WTC11 (cell line): Measurements from ENCODE around the gene BRS3. TPM values are rescaled to one million over a fixed set of nuclear protein-coding genes. Genes with fewer than 3 reads are reported as not detected.
A peak's percentile ranks its signal among the peaks of the same experiment; 100 is the strongest.

Source experiments
- ATAC-seq: fragments of 200-7000 bp; cut with Tn5 transposase; 2 replicates; pipeline ENCODE4 v1.10.0; 2021; ENCODE audit warnings: mild to moderate bottlenecking, moderate library complexity
- CTCF ChIA-PET: fragments of 300-600 bp; sonication (Branson Sonifier 250); formaldehyde crosslinking; loops from one replicate; lab custom pipeline; 2021; ENCODE audit warnings: antibody characterized with exemption; lab: Charles Lee
- POLR2A ChIA-PET: fragments of 350-600 bp; sonication (Branson Sonifier 250); formaldehyde crosslinking; loops from one replicate; lab custom pipeline; 2021; ENCODE audit warnings: antibody characterized with exemption; lab: Charles Lee
- DNase-seq: peaks from one replicate; pipeline ENCODE4 v3.0.0; 2021; ENCODE audit warnings: low spot score
- H3K27ac Mint-ChIP-seq: 2 replicates; pipeline ENCODE4 v1.8.0; 2021; ENCODE audit warnings: mixed read lengths
- H3K27me3 Mint-ChIP-seq: 2 replicates; pipeline ENCODE4 v1.8.0; 2021; ENCODE audit warnings: low read depth, mild to moderate bottlenecking, moderate library complexity, mixed read lengths
- H3K36me3 Mint-ChIP-seq: 2 replicates; pipeline ENCODE4 v1.8.0; 2021; ENCODE audit warnings: mixed read lengths
- H3K4me1 Mint-ChIP-seq: 2 replicates; pipeline ENCODE4 v1.8.0; 2022; ENCODE audit warnings: mixed read lengths
- H3K4me3 Mint-ChIP-seq: 2 replicates; pipeline ENCODE4 v1.8.0; 2021; ENCODE audit warnings: mild to moderate bottlenecking, moderate library complexity, mixed read lengths
- H3K9me3 Mint-ChIP-seq: 2 replicates; pipeline ENCODE4 v1.8.0; 2021; ENCODE audit warnings: mixed read lengths
- ATF6 ChIP-seq: sonication (generic); formaldehyde crosslinking; IDR thresholded peaks from 2 replicates; pipeline ENCODE4 v1.8.1; 2023; ENCODE audit warnings: mild to moderate bottlenecking, missing genetic modification reagents
- JAZF1 ChIP-seq: fragments of 250-450 bp; sonication (Bioruptor Pico); IDR thresholded peaks from 2 replicates; pipeline ENCODE4 v1.9.0; 2021; ENCODE audit warnings: moderate library complexity, mild to moderate bottlenecking, inconsistent platforms
- JUN ChIP-seq: sonication (generic); formaldehyde crosslinking; IDR thresholded peaks from 2 replicates; pipeline ENCODE4 v1.8.0; 2023; ENCODE audit warnings: mild to moderate bottlenecking, missing genetic modification reagents
- KAT7 ChIP-seq: sonication (generic); formaldehyde crosslinking; IDR thresholded peaks from 2 replicates; pipeline ENCODE4 v1.8.1; 2023; ENCODE audit warnings: missing genetic modification reagents, mild to moderate bottlenecking, borderline replicate concordance
- MYBL2 ChIP-seq: sonication (generic); formaldehyde crosslinking; IDR thresholded peaks from 2 replicates; pipeline ENCODE4 v1.8.1; 2023; ENCODE audit warnings: mild to moderate bottlenecking, moderate library complexity, missing genetic modification reagents
- NFYB ChIP-seq: sonication (generic); formaldehyde crosslinking; conservative IDR thresholded peaks from 2 replicates; pipeline ENCODE4 v1.8.0; 2022; ENCODE audit warnings: low read depth, missing genetic modification reagents
- NR3C1 ChIP-seq: sonication (generic); formaldehyde crosslinking; conservative IDR thresholded peaks from 2 replicates; pipeline ENCODE4 v1.8.1; 2023; ENCODE audit warnings: low read depth, mild to moderate bottlenecking, missing genetic modification reagents
- PRDM15 ChIP-seq: sonication (generic); formaldehyde crosslinking; IDR thresholded peaks from 2 replicates; pipeline ENCODE4 v1.8.0; 2022; ENCODE audit warnings: missing genetic modification reagents
- SMAD3 ChIP-seq: sonication (generic); formaldehyde crosslinking; IDR thresholded peaks from 2 replicates; pipeline ENCODE4 v1.8.0; 2022; ENCODE audit warnings: missing genetic modification reagents, mild to moderate bottlenecking, borderline replicate concordance
- TCF7 ChIP-seq: sonication (generic); formaldehyde crosslinking; IDR thresholded peaks from 2 replicates; pipeline ENCODE4 v1.8.0; 2022; ENCODE audit warnings: mild to moderate bottlenecking, low read depth, missing genetic modification reagents, moderate library complexity
- ZBTB21 ChIP-seq: sonication (generic); formaldehyde crosslinking; IDR thresholded peaks from 2 replicates; pipeline ENCODE4 v1.8.1; 2023; ENCODE audit warnings: mild to moderate bottlenecking, missing genetic modification reagents, borderline replicate concordance
- ZBTB43 ChIP-seq: sonication (generic); formaldehyde crosslinking; IDR thresholded peaks from 2 replicates; pipeline ENCODE4 v1.8.1; 2023; ENCODE audit warnings: mild to moderate bottlenecking, missing genetic modification reagents
- ZNF138 ChIP-seq: sonication (generic); formaldehyde crosslinking; conservative IDR thresholded peaks from 2 replicates; pipeline ENCODE4 v1.8.1; 2022; ENCODE audit warnings: mild to moderate bottlenecking, moderate library complexity, missing genetic modification reagents
- total RNA-seq: library from RNA; stranded (reverse); gene quantifications from 3 replicates; pipeline ENCODE4 v1.2.3, GENCODE V29; 2021
- TF ChIP-seq, protein P1 (sequence below): fragments of 250-450 bp; sonication (Bioruptor Pico); IDR thresholded peaks from 2 replicates; pipeline ENCODE4 v1.9.0; 2021; ENCODE audit warnings: mild to moderate bottlenecking
- TF ChIP-seq, protein P2 (sequence below): sonication (generic); formaldehyde crosslinking; IDR thresholded peaks from 2 replicates; pipeline ENCODE4 v1.8.0; 2022; ENCODE audit warnings: mild to moderate bottlenecking, missing genetic modification reagents
- TF ChIP-seq, protein P3 (sequence below): sonication (generic); formaldehyde crosslinking; IDR thresholded peaks from 2 replicates; pipeline ENCODE4 v1.8.1; 2022; ENCODE audit warnings: mild to moderate bottlenecking, missing genetic modification reagents, moderate library complexity, borderline replicate concordance
- TF ChIP-seq, protein P4 (sequence below): sonication (generic); formaldehyde crosslinking; IDR thresholded peaks from 2 replicates; pipeline ENCODE4 v1.8.1; 2023; ENCODE audit warnings: mild to moderate bottlenecking, missing genetic modification reagents, moderate library complexity

BRS3 gene
- total RNA-seq, 1 experiment from 2014 or later: not detected

GRCh38 chrX:136528645-136529315 is 41.0 kb downstream of the BRS3 start:
- peak; percentile 80 for ATAC-seq
- CTCF ChIA-PET: no interaction called here

GRCh38 chrX:136529795-136530194 is 42.0 kb downstream of the BRS3 start:
- ChIA-PET CTCF (no interaction called here), POLR2A (no interaction called here)
- DNase-seq (peak; percentile 10), ATAC-seq (peak; percentile 50)
- H3K27me3 Mint-ChIP-seq: peaks cover 5% of the 10 kb centered on the region; the same call in 1 of the 2 replicates
- no peak overlapping the region for H3K4me3 Mint-ChIP-seq
- TF ChIP-seq NFYB (CRISPR knock-in tag) (no peak), PRDM15 (CRISPR knock-in tag) (peak; percentile 88)
- TF ChIP-seq, all 79 proteins: peak for 1
- Mint-ChIP-seq H3K4me1 (peaks cover 8% of the 10 kb centered on the region), H3K27ac (no peak overlapping the region), H3K36me3 (no peaks in the 10 kb centered on the region), H3K9me3 (no peaks in the 10 kb centered on the region)

More at GRCh38 chrX:136528645-136529315, 41.0 kb downstream of the BRS3 start:
- peak; percentile 13 for DNase-seq
- Mint-ChIP-seq H3K9me3 (no peaks in the 10 kb centered on the region), H3K27ac (no peak overlapping the region), H3K36me3 (no peaks in the 10 kb centered on the region), H3K4me3 (no peak overlapping the region), H3K4me1 (peaks cover 8% of the 10 kb centered on the region), H3K27me3 (peaks cover 5% of the 10 kb centered on the region; the same call in 1 of the 2 replicates)
- POLR2A ChIA-PET: no interaction called here
- TF ChIP-seq KAT7 (CRISPR knock-in tag) (no peak), ZNF138 (CRISPR knock-in tag) (no peak), TCF7 (CRISPR knock-in tag) (no peak), ZBTB21 (CRISPR knock-in tag) (no peak), ZBTB43 (no peak), SMAD3 (no peak), ATF6 (CRISPR knock-in tag) (no peak)
- TF ChIP-seq, protein P1, sequence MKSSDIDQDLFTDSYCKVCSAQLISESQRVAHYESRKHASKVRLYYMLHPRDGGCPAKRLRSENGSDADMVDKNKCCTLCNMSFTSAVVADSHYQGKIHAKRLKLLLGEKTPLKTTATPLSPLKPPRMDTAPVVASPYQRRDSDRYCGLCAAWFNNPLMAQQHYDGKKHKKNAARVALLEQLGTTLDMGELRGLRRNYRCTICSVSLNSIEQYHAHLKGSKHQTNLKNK: no peak

- POLR2A ChIA-PET: interaction anchor here (0.6 kb wide), 1 partner anchor 537 kb away, joined by 3 read pairs; no protein-coding TSS in a partner anchor
- Mint-ChIP-seq H3K36me3 (no peaks in the 10 kb centered on the region), H3K27me3 (peaks cover 5% of the 10 kb centered on the region; the same call in 1 of the 2 replicates), H3K27ac (no peak within 1 kb of the TSS), H3K4me3 (no peak within 1 kb of the TSS), H3K4me1 (peaks cover 8% of the 10 kb centered on the region), H3K9me3 (no peaks in the 10 kb centered on the region)
- CTCF ChIA-PET: no interaction called here
- ATAC-seq: no peak
- no peak for DNase-seq
- TF ChIP-seq MYBL2 (no peak), NR3C1 (CRISPR knock-in tag) (no peak), JAZF1 (CRISPR knock-in tag) (no peak), ZBTB21 (CRISPR knock-in tag) (no peak), JUN (CRISPR knock-in tag) (no peak), SMAD3 (no peak)
- TF ChIP-seq, protein P2, sequence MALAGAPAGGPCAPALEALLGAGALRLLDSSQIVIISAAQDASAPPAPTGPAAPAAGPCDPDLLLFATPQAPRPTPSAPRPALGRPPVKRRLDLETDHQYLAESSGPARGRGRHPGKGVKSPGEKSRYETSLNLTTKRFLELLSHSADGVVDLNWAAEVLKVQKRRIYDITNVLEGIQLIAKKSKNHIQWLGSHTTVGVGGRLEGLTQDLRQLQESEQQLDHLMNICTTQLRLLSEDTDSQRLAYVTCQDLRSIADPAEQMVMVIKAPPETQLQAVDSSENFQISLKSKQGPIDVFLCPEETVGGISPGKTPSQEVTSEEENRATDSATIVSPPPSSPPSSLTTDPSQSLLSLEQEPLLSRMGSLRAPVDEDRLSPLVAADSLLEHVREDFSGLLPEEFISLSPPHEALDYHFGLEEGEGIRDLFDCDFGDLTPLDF: no peak
- TF ChIP-seq, protein P3, sequence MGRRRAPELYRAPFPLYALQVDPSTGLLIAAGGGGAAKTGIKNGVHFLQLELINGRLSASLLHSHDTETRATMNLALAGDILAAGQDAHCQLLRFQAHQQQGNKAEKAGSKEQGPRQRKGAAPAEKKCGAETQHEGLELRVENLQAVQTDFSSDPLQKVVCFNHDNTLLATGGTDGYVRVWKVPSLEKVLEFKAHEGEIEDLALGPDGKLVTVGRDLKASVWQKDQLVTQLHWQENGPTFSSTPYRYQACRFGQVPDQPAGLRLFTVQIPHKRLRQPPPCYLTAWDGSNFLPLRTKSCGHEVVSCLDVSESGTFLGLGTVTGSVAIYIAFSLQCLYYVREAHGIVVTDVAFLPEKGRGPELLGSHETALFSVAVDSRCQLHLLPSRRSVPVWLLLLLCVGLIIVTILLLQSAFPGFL (CRISPR knock-in tag): no peak
- TF ChIP-seq, protein P4, sequence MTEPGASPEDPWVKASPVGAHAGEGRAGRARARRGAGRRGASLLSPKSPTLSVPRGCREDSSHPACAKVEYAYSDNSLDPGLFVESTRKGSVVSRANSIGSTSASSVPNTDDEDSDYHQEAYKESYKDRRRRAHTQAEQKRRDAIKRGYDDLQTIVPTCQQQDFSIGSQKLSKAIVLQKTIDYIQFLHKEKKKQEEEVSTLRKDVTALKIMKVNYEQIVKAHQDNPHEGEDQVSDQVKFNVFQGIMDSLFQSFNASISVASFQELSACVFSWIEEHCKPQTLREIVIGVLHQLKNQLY (CRISPR knock-in tag): no peak
- TF ChIP-seq, protein P1: no peak
Observed at GRCh38 chrX:136531951-136532350, 44.2 kb downstream of the BRS3 start, which contains the start of gene VGLL1. Gene VGLL1, plus strand, starts transcription at chrX:136532215. Its CDS starts 3,806 bp downstream, at chrX:136536021.
